ENCODE results near the gene DNASE1L1. TPM values are rescaled to one million over a fixed set of nuclear protein-coding genes. Genes with fewer than 3 reads are reported as not detected.

DNASE1L1 gene
- total RNA-seq, 1 donor from 2014 or later = 14.4 TPM

- Mint-ChIP-seq H3K4me1 (ENCODE audit: unreplicated experiment) (no peaks in the 10 kb centered on the region), H3K9me3 (no peaks in the 10 kb centered on the region), H3K27me3 (no peaks in the 10 kb centered on the region), H3K4me3 (no peak overlapping the region), H3K36me3 (peaks cover 4% of the 10 kb centered on the region), H3K27ac (peak overlapping the region; percentile 85)
- TF ChIP-seq CTCF (conservative IDR thresholded peaks at IDR 0.05) = no peak
- no peak for DNase-seq (ENCODE audit: extremely low spot score, unreplicated experiment)
Measured at GRCh38 chrX:154362085-154362742, 46.8 kb downstream of the DNASE1L1 start.

- peaks cover 4% of the 10 kb centered on the region for H3K36me3 Mint-ChIP-seq
- no peaks in the 10 kb centered on the region for H3K9me3 Mint-ChIP-seq
- H3K27me3 Mint-ChIP-seq = no peaks in the 10 kb centered on the region
- no peaks in the 10 kb centered on the region for H3K4me1 Mint-ChIP-seq (ENCODE audit: unreplicated experiment)
- TF ChIP-seq CTCF (conservative IDR thresholded peaks at IDR 0.05) = no peak
- no peak overlapping the region for H3K4me3 Mint-ChIP-seq
- no peak overlapping the region for H3K27ac Mint-ChIP-seq
- no peak for DNase-seq (ENCODE audit: extremely low spot score, unreplicated experiment)
Measured at GRCh38 chrX:154360155-154360713, 48.8 kb downstream of the DNASE1L1 start.

- H3K27ac Mint-ChIP-seq = no peak overlapping the region
- no peak for DNase-seq (ENCODE audit: extremely low spot score, unreplicated experiment)
- no peak for TF ChIP-seq CTCF (conservative IDR thresholded peaks at IDR 0.05)
- no peaks in the 10 kb centered on the region for H3K27me3 Mint-ChIP-seq
- H3K4me3 Mint-ChIP-seq = no peak overlapping the region
- H3K4me1 Mint-ChIP-seq (ENCODE audit: unreplicated experiment) = no peaks in the 10 kb centered on the region
- no peaks in the 10 kb centered on the region for H3K9me3 Mint-ChIP-seq
- H3K36me3 Mint-ChIP-seq = peaks cover 4% of the 10 kb centered on the region
Measured at GRCh38 chrX:154359362-154360154, 49.5 kb downstream of the DNASE1L1 start.

- Mint-ChIP-seq H3K27me3 (no peaks in the 10 kb centered on the region), H3K4me1 (ENCODE audit: unreplicated experiment) (no peaks in the 10 kb centered on the region), H3K36me3 (peaks cover 4% of the 10 kb centered on the region), H3K27ac (peak overlapping the region; percentile 68), H3K4me3 (no peak overlapping the region), H3K9me3 (no peaks in the 10 kb centered on the region)
- TF ChIP-seq CTCF (conservative IDR thresholded peaks at IDR 0.05) = no peak
- no peak for DNase-seq (ENCODE audit: extremely low spot score, unreplicated experiment)
Measured at GRCh38 chrX:154358829-154359228, 50.2 kb downstream of the DNASE1L1 start.

GRCh38 chrX:154358011-154358410 lies 51.0 kb downstream of the DNASE1L1 start:
- Mint-ChIP-seq H3K4me3 (no peak overlapping the region), H3K9me3 (no peaks in the 10 kb centered on the region), H3K27ac (peak overlapping the region; percentile 68), H3K36me3 (peaks cover 4% of the 10 kb centered on the region), H3K27me3 (no peaks in the 10 kb centered on the region), H3K4me1 (ENCODE audit: unreplicated experiment) (no peaks in the 10 kb centered on the region)
- no peak for DNase-seq (ENCODE audit: extremely low spot score, unreplicated experiment)
- no peak for TF ChIP-seq CTCF (conservative IDR thresholded peaks at IDR 0.05)
